HUES48 (cell line): ENCODE data around the gene GALNTL6.
"Not testable (repeated sequence)": the region's sequence is repeated elsewhere in the genome, so short reads cannot be mapped to it uniquely, and the experiment has no call there.

ENCODE experiments used
- H3K27ac ChIP-seq: one replicate; pipeline ENCODE4 v1.7.0; 2013; ENCODE audit warnings: low read depth, low read length, inconsistent platforms
- H3K27me3 ChIP-seq: 2 replicates; pipeline ENCODE4 v1.6.1; 2013; ENCODE audit warnings: mild to moderate bottlenecking, low read length; ENCODE audit not compliant: control insufficient read depth, insufficient read depth
- H3K36me3 ChIP-seq: 2 replicates; pipeline ENCODE4 v1.6.1; 2013; ENCODE audit warnings: low read length; ENCODE audit not compliant: control insufficient read depth, insufficient read depth
- H3K4me1 ChIP-seq: 2 replicates; pipeline ENCODE4 v1.6.1; 2013; ENCODE audit warnings: mild to moderate bottlenecking, low read length; ENCODE audit not compliant: control insufficient read depth, insufficient read depth
- H3K4me3 ChIP-seq: 2 replicates; pipeline ENCODE4 v1.5.1; 2013; ENCODE audit warnings: mild to moderate bottlenecking, low read depth, low read length
- H3K9ac ChIP-seq: 2 replicates; pipeline ENCODE4 v1.6.1; 2013; ENCODE audit warnings: mild to moderate bottlenecking, low read depth, low read length, moderate library complexity
- H3K9me3 ChIP-seq: 2 replicates; pipeline ENCODE4 v1.6.1; 2013; ENCODE audit warnings: low read length; ENCODE audit not compliant: control insufficient read depth, insufficient read depth

Gene GALNTL6

GRCh38 chr4:172945611-172946010 lies 1132.4 kb downstream of the GALNTL6 start:
- no peaks in the 10 kb centered on the region for H3K36me3 ChIP-seq

DNA sequence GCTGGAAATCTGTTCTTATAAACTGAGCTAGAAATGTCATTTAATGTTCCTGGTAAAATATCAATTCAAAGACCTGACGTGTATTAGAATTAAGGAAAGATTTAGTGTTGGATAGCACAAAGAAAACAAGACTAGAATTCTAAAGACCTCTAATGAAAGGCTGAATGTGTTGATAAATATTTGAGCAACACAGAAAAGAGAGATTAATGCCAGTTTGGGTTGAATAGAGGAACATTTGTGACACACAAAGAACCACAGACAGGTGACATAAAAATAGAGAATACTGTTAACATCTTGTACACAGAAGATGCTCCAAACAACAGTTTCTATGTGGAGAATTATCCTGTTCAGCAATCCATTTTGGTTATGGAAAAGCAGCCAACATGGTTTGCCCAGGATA lies 1133.3 kb downstream of the GALNTL6 start:
- Histone ChIP-seq H3K27me3 (no peaks in the 10 kb centered on the region), H3K9ac (no peak overlapping the region), H3K9me3 (no peaks in the 10 kb centered on the region), H3K4me1 (peaks cover 5% of the 10 kb centered on the region; the same call in 1 of the 2 replicates), H3K36me3 (no peaks in the 10 kb centered on the region), H3K27ac (no peak overlapping the region), H3K4me3 (no peak overlapping the region)

More at GRCh38 chr4:172945611-172946010, 1132.4 kb downstream of the GALNTL6 start:
- Histone ChIP-seq H3K9ac (no peak overlapping the region), H3K9me3 (no peaks in the 10 kb centered on the region), H3K27me3 (no peaks in the 10 kb centered on the region), H3K4me3 (no peak overlapping the region), H3K4me1 (peaks cover 5% of the 10 kb centered on the region; the same call in 1 of the 2 replicates), H3K27ac (no peak overlapping the region)

DNA sequence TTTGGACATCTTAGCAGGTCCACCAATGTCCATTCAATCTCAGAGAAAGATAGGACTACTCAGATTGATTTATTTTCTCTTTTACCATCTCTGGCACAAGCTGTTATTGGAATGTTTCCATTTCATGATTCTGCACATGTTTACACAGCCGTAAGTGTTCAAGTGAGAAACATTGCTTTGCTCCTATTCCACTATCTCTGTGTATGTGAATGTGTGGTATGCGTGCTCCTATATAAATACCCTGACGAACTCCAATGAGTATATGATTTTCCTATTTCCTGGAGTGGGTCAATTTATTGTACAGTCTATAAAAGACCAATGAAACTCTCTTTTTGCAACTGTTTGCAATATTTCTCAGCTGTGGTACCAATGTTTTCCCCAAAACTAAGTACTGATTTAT lies 1134.4 kb downstream of the GALNTL6 start:
- Histone ChIP-seq H3K9me3 (no peaks in the 10 kb centered on the region), H3K4me1 (peaks cover 5% of the 10 kb centered on the region; the same call in 1 of the 2 replicates), H3K27ac (no peak overlapping the region), H3K36me3 (no peaks in the 10 kb centered on the region), H3K27me3 (no peaks in the 10 kb centered on the region), H3K4me3 (no peak overlapping the region), H3K9ac (no peak overlapping the region)

DNA sequence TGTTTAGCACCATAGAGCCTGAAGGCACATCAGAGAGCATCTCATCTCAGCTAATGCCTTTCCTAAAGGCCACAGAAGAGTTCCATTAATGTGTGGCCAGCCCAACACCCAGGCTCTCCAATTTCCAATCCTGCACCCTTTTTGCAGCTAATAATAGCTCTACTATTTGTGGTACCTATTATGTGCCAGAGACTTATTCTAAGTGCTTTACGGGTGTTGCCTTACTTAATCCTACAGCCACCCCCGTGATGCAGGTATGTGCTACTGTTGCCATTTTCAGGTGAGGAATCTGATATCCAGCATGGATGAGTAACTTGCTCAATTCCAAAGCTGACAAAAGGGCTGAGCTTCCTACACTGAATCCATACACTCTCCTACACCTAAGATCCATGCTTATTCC lies 1137.8 kb downstream of the GALNTL6 start:
- no peak overlapping the region for H3K27ac ChIP-seq
- no peaks in the 10 kb centered on the region for H3K27me3 ChIP-seq
- H3K4me1 ChIP-seq = no peaks in the 10 kb centered on the region
- H3K9me3 ChIP-seq = no peaks in the 10 kb centered on the region
- H3K36me3 ChIP-seq = no peaks in the 10 kb centered on the region
- H3K9ac ChIP-seq = no peak overlapping the region
- H3K4me3 ChIP-seq = no peak overlapping the region

DNA sequence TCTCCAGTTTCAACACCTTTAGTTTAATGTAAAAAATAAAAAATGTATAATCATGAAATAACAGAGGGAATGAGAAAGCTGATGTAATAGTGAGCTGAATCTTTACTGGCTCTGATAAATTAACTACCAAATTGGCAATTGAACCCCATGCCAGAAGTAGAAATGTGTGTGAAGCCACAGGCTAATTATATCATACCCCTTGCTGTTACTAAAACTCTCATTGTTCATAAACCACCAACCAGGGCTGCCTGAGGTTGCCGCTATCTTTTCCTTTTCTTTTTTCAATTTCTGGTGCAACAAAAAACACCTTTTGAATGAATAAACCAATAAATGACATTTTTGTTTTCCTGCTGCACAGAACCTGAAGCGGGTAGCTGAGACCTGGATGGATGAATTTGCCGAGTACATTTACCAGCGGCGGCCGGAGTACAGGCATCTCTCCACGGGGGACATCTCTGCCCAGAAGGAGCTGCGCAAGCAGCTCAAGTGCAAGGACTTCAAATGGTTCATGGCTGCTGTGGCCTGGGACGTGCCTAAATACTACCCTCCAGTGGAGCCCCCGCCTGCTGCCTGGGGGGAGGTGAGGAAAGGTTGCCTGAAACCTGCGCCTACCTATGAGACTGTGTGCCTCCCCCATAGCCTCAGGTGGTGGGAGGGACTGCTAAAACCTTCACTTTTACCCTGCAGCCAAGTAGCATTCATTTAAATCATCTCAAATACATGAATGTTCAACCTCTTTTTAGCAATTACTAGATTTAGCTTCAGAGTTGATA lies 1138.7 kb downstream of the GALNTL6 start:
- no peak overlapping the region for H3K4me3 ChIP-seq
- no peaks in the 10 kb centered on the region for H3K36me3 ChIP-seq
- H3K27ac ChIP-seq = no peak overlapping the region
- no peak overlapping the region for H3K9ac ChIP-seq
- no peaks in the 10 kb centered on the region for H3K4me1 ChIP-seq
- no peaks in the 10 kb centered on the region for H3K27me3 ChIP-seq
- no peaks in the 10 kb centered on the region for H3K9me3 ChIP-seq

GRCh38 chr4:172953896-172954568 lies 1140.8 kb downstream of the GALNTL6 start:
- Histone ChIP-seq H3K9me3 (no peaks in the 10 kb centered on the region), H3K9ac (no peak overlapping the region), H3K4me1 (no peaks in the 10 kb centered on the region), H3K4me3 (no peak overlapping the region), H3K36me3 (no peaks in the 10 kb centered on the region), H3K27ac (no peak overlapping the region), H3K27me3 (no peaks in the 10 kb centered on the region)

DNA sequence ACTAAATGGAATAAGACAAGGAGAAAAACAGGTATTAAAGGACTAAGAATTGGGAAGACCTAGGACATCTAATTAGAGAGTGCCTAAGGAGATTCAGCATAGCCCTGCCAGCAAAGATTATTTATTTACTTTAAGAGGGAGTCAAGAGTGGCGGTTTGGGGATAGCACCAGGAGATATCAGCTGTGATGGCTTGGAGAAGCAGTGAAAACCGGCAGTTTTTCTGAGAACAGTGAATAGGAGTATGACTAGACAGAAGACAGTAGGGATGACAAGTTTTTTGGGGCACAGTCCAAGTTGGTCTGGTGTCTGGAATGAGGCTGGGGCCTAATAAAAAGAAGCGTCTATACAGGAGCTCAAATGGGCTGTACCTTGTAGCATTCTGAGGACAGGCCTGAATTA lies 1143.1 kb downstream of the GALNTL6 start:
- H3K4me1 ChIP-seq, H3K36me3 ChIP-seq, H3K9me3 ChIP-seq, H3K9ac ChIP-seq, H3K27ac ChIP-seq, H3K4me3 ChIP-seq, H3K27me3 ChIP-seq: not testable (repeated sequence)

- H3K9me3 ChIP-seq = no peaks in the 10 kb centered on the region
- H3K4me3 ChIP-seq = no peak overlapping the region
- H3K36me3 ChIP-seq = no peaks in the 10 kb centered on the region
- no peak overlapping the region for H3K27ac ChIP-seq
- no peaks in the 10 kb centered on the region for H3K4me1 ChIP-seq
- no peaks in the 10 kb centered on the region for H3K27me3 ChIP-seq
- H3K9ac ChIP-seq = no peak overlapping the region
Measured at GRCh38 chr4:172957216-172957615, 1144.0 kb downstream of the GALNTL6 start.

GRCh38 chr4:172962564-172963353 lies 1149.6 kb downstream of the GALNTL6 start:
- Histone ChIP-seq H3K36me3 (no peaks in the 10 kb centered on the region), H3K4me3 (no peak overlapping the region), H3K27me3 (no peaks in the 10 kb centered on the region), H3K9me3 (no peaks in the 10 kb centered on the region), H3K27ac (no peak overlapping the region), H3K9ac (no peak overlapping the region), H3K4me1 (no peaks in the 10 kb centered on the region)

DNA sequence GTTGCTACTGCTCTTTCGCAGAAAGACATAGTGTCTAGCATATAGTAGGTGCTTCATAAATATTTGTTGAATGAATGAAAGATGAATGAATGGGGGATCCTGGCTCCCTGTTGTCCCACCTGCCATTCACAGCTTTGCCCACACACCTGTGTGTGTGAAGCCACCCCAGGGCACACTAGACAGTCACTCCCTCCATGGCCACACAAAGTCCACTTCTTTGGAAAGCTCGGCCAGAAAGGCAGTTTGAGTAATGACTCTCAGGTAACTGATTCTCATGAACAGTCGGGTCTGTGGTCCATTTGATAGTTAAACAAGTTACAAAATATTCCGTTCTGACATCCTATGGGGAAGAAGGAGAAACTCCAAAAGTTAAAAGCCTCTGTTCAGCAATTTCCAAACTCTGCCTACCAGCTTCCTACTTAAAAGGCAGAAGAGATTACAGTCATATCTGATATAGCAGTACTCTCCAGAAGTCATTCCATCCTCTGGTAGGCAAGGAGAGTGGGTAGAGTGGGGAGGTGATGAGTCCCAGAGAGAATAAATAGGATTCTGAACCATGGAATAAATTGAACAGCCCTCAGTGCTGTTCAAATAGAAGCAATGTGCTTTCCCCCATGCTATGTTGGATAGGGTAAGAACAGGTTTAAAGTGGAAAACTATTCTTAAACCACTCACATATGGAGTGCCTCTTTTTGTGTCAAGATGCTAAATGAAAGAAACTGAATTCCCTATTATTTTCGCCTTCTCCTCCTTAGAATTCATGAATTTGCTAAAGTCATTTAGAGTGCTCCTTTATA lies 1150.5 kb downstream of the GALNTL6 start:
- H3K4me3 ChIP-seq = no peak overlapping the region
- H3K27me3 ChIP-seq = no peaks in the 10 kb centered on the region
- H3K9me3 ChIP-seq = no peaks in the 10 kb centered on the region

More for the DNA sequence above, 1150.5 kb downstream of the GALNTL6 start:
- Histone ChIP-seq H3K9ac (no peak overlapping the region), H3K27ac (no peak overlapping the region), H3K36me3 (no peaks in the 10 kb centered on the region), H3K4me1 (no peaks in the 10 kb centered on the region)
